BLaER1 treated with 17β-estradiol and CSF1 and Interleukin-3, amounts not matched to agents 10 nM and 100 nM (cell line): Measurements from ENCODE around the gene ARHGAP42.

Experiments used
- H3K27ac ChIP-seq, 11 experiments: shearing (Covaris generic); formaldehyde crosslinking; 2 replicates each; pipeline ENCODE4 v1.8.1; 2022
- H3K27me3 ChIP-seq, 11 experiments: shearing (Covaris generic); formaldehyde crosslinking; 2 replicates each; pipeline ENCODE4 v1.8.1; 2022
- H3K36me3 ChIP-seq, 11 experiments: shearing (Covaris generic); formaldehyde crosslinking; 2 replicates each; pipeline ENCODE4 v1.8.1; 2022
- H3K4me1 ChIP-seq, 10 experiments: shearing (Covaris generic); formaldehyde crosslinking; 2 replicates each; pipeline ENCODE4 v1.8.1; 2022
- H3K4me2 ChIP-seq, 11 experiments: shearing (Covaris generic); formaldehyde crosslinking; 2 replicates each; pipeline ENCODE4 v1.8.1; 2022
- H3K4me3 ChIP-seq, 10 experiments: shearing (Covaris generic); formaldehyde crosslinking; 2 replicates each; pipeline ENCODE4 v1.8.1; 2022
- H3K9ac ChIP-seq, 11 experiments: shearing (Covaris generic); formaldehyde crosslinking; 2 replicates each; pipeline ENCODE4 v1.8.1; 2022
- H3K9me3 ChIP-seq, 11 experiments: shearing (Covaris generic); formaldehyde crosslinking; replicated peaks in 1 of 11; 2 replicates each; pipeline ENCODE4 v1.8.1; 2022
- H4K20me1 ChIP-seq, 11 experiments: shearing (Covaris generic); formaldehyde crosslinking; 2 replicates each; pipeline ENCODE4 v1.8.1; 2022
- Cebpa-rat ChIP-seq, 11 experiments: shearing (Covaris generic); IDR thresholded peaks; 2 replicates each; pipeline ENCODE4 v1.8.1; 2022

Gene ARHGAP42

DNA sequence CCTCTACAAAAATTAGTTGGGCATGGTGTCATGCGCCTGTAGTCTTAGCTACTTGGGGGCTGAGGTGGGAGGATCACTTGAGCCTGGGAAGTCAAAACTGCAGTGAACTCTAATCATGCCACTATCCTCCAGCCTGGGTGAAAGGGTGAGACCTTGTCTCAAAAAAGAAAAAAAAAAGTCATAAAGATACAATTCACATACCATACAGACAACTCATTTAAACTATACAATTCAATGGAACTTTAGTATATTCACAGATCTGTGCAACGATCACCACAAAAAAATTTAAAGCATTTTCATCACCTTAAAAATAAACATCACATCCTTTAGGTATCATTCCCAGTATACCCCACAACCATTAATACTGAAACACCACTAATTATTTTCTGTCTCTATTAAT, 241.3 kb downstream of the ARHGAP42 start:
- Histone ChIP-seq H3K27me3 (no peaks in the 10 kb centered on the region), H3K4me2 (no peak overlapping the region), H3K27ac (no peak overlapping the region), H3K9me3 (no peaks in the 10 kb centered on the region), H4K20me1 (no peaks in the 10 kb centered on the region; a peak in 1 of 22 replicates), H3K4me3 (no peak overlapping the region), H3K4me1 (peaks cover 0 to 14% (median 11%) of the 10 kb centered on the region in 10 experiments; a peak in 15 of 20 replicates), H3K36me3 (no peaks in the 10 kb centered on the region), H3K9ac (no peak overlapping the region)
- no peak for TF ChIP-seq Cebpa-rat (IDR thresholded peaks at IDR 0.05)

DNA sequence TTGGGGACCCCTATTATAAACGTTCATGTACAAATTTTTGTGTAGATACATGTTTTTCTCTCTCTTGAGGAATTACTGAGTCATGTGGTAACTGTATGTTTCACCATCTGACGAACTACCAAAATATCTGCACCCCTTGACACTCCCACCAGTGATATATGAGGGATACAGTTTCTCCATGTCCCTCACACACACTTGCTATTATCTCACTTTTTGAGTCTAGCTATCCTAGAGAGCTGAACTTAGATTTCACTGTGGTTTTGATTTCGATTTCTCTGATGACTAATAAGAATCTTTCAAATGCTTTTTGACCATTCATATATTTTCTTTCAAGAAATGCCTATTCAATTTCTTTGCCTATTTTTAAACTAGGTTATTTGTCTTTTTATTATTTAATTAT, 242.3 kb downstream of the ARHGAP42 start:
- no peak overlapping the region for H3K27ac ChIP-seq
- H3K4me3 ChIP-seq = no peak overlapping the region
- no peak overlapping the region for H3K9ac ChIP-seq
- no peaks in the 10 kb centered on the region for H3K36me3 ChIP-seq
- no peaks in the 10 kb centered on the region; a peak in 1 of 22 replicates for H4K20me1 ChIP-seq
- H3K4me2 ChIP-seq = peak overlapping the region in 1 of 11 experiments; percentile 27; a peak in 1 of 22 replicates
- peaks cover 0 to 14% (median 11%) of the 10 kb centered on the region in 10 experiments; a peak in 15 of 20 replicates for H3K4me1 ChIP-seq
- H3K9me3 ChIP-seq = no peaks in the 10 kb centered on the region
- no peak for TF ChIP-seq Cebpa-rat (IDR thresholded peaks at IDR 0.05)
- no peaks in the 10 kb centered on the region for H3K27me3 ChIP-seq

DNA sequence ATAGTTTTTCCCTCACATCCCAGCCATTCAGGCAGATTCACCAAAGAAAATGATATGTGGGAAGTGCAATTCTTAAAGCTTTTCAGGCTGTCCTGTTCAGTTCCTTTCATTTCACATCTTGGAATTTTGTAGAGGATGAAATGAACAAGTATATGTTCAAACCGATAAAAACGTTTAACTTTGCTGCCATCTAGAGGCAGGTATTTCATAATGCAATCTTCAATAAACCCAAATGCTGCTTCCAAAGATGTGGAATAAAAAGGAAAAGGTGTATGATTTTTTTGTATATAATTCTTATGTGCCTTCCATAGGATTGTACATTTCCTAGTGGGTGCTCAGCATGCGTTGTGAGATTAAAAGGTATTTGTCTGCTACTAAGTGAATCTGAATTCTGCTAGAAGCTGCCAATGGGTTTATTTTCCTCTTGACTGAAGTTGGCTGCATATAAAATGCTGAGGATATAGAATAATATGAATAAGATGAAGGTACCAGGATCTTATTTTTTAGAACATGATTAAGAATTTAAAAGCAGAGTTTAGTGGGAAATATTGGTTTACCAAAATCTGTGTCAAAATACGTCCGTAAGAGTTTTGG, 243.2 kb downstream of the ARHGAP42 start:
- no peak overlapping the region for H3K9ac ChIP-seq
- no peak overlapping the region for H3K4me2 ChIP-seq

DNA sequence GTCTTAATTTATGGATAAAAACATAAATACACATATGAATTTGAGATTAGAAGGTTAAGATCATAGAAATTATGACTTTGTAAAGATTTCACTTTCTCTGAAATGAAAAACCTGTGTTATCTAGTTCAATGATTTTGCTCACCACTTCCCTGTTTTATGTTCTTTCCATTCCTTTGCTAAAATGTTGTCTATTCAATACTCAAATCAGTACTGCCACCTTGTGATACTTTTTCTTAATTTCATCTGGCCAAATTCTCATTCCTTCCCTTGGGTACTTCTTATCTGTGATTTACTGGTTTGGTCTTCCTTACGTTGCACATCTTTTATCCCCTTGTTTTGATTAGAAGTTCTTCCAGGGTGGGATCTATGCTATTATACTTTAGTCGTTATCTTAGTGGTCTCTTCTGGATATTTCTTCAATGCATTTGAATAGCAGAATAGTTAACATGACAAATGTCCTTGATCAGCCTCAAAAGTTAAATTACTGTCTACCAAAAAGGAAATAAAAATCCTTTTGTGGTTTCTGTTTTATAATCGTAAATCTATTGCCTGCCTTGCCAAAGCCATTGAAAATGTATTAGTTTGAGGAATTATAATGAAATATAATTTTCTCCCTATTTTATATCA, 245.5 kb downstream of the ARHGAP42 start:
- Histone ChIP-seq H3K9me3 (no peaks in the 10 kb centered on the region), H3K4me3 (no peak overlapping the region), H3K4me1 (peaks cover 0 to 5% (median 0%) of the 10 kb centered on the region in 10 experiments; a peak in 6 of 20 replicates), H4K20me1 (no peaks in the 10 kb centered on the region; a peak in 1 of 22 replicates), H3K4me2 (no peak overlapping the region), H3K9ac (no peak overlapping the region), H3K27me3 (no peaks in the 10 kb centered on the region), H3K27ac (no peak overlapping the region), H3K36me3 (peaks cover 0 to 15% (median 3%) of the 10 kb centered on the region in 11 experiments; a peak in 6 of 22 replicates)
- TF ChIP-seq Cebpa-rat (IDR thresholded peaks at IDR 0.05) = no peak

More for the DNA sequence above, 243.2 kb downstream of the ARHGAP42 start:
- Histone ChIP-seq H3K4me1 (peaks cover 0 to 14% (median 11%) of the 10 kb centered on the region in 10 experiments; a peak in 15 of 20 replicates), H3K9me3 (no peaks in the 10 kb centered on the region), H4K20me1 (no peaks in the 10 kb centered on the region; a peak in 1 of 22 replicates), H3K27ac (no peak overlapping the region), H3K4me3 (no peak overlapping the region), H3K27me3 (no peaks in the 10 kb centered on the region), H3K36me3 (no peaks in the 10 kb centered on the region)
- no peak for TF ChIP-seq Cebpa-rat (IDR thresholded peaks at IDR 0.05)

DNA sequence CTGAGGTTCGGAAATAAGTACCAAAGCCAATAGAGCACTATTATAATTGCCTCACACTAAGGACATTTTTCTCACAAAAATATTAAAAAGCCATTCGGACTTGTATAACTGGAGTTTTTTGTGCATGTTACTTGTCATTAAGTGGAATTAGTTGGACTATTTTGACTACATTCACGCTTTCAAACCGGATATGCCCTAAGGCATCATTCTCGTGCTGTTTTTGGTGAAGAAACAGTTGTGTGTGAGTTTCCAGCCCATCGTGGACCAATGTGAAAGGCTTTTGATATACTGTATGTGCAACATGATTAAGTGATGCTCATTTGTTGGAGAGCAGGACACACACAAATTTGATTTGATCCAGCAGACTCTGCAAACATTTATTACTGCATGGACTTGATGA, 249.7 kb downstream of the ARHGAP42 start:
- H3K4me3 ChIP-seq = no peak overlapping the region
- no peaks in the 10 kb centered on the region for H3K9me3 ChIP-seq
- no peak for TF ChIP-seq Cebpa-rat (IDR thresholded peaks at IDR 0.05)
- peaks cover 0 to 27% (median 11%) of the 10 kb centered on the region in 11 experiments; a peak in 9 of 22 replicates for H3K36me3 ChIP-seq
- H3K27ac ChIP-seq = no peak overlapping the region
- H3K4me1 ChIP-seq = no peaks in the 10 kb centered on the region
- no peak overlapping the region for H3K9ac ChIP-seq
- H3K27me3 ChIP-seq = no peaks in the 10 kb centered on the region
- H4K20me1 ChIP-seq = no peaks in the 10 kb centered on the region
- H3K4me2 ChIP-seq = no peak overlapping the region

DNA sequence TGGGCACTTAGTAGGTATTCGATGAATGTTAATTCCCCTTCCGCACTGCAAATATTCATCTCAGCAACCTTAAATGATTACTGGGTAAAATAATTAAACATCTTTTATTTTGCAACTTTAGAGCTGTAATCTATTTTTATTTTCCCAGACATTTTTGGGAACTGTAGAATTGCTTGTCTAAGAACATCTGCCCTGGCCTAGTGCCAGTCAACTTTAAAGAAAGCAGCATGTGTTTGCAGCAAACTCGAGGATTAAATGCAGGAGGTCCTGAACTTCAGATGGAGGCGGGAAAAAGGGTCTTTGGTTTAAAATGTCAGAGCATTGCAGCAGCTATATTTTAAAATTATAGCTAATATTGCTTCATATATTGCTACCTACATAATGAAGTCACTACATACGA, 252.5 kb downstream of the ARHGAP42 start:
- TF ChIP-seq Cebpa-rat (IDR thresholded peaks at IDR 0.05) = no peak
- H3K27me3 ChIP-seq = no peaks in the 10 kb centered on the region
- no peaks in the 10 kb centered on the region for H3K4me1 ChIP-seq
- H3K9me3 ChIP-seq = no peaks in the 10 kb centered on the region
- peaks cover 0 to 45% (median 14%) of the 10 kb centered on the region in 11 experiments; a peak in 14 of 22 replicates for H3K36me3 ChIP-seq
- no peak overlapping the region for H3K9ac ChIP-seq
- H3K4me3 ChIP-seq = no peak overlapping the region
- no peak overlapping the region for H3K4me2 ChIP-seq
- no peaks in the 10 kb centered on the region for H4K20me1 ChIP-seq
- H3K27ac ChIP-seq = no peak overlapping the region

DNA sequence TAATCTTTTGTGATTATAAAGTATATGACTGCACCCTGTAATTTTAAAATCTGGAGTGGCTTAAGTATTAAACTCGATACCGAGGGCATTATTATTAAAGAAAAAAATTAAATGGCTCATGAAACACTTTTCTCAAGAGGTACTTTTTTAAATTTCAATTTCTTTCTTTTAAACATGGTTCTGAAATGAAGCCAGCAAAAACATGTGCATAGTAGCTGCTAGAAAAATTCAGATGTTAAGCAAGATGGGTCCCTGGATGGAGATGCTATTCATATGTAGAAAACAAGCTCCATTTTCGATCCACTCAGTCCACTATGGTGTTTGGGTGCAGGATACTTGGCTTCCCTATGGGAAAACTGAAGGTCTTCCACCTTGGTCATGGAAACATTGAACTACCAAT, 253.0 kb downstream of the ARHGAP42 start:
- no peaks in the 10 kb centered on the region for H3K27me3 ChIP-seq
- no peak overlapping the region for H3K9ac ChIP-seq
- no peaks in the 10 kb centered on the region for H4K20me1 ChIP-seq
- TF ChIP-seq Cebpa-rat (IDR thresholded peaks at IDR 0.05) = no peak
- H3K27ac ChIP-seq = no peak overlapping the region
- H3K36me3 ChIP-seq = peaks cover 0 to 48% (median 14%) of the 10 kb centered on the region in 11 experiments; a peak in 14 of 22 replicates
- no peak overlapping the region for H3K4me2 ChIP-seq
- H3K9me3 ChIP-seq = no peaks in the 10 kb centered on the region
- H3K4me1 ChIP-seq = no peaks in the 10 kb centered on the region
- no peak overlapping the region for H3K4me3 ChIP-seq

DNA sequence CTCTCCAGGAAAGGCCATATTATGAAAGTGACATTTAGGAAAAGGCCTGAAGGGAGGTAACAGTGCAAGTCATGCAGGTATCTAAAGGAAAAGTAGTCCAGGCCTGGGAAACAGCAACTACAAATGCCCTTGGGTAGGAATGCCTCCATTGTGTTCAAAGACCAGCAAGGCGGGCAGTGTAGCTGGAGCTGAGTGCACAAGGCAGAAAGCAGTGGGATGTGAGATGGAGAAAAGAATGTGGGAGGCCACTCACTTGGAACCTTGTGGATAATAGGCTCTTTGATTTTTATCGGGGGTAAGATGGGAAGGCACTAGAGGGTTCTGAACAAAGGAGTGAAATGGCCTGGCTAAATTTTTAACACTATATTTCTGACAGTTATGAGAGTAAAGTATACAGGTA, 253.9 kb downstream of the ARHGAP42 start:
- Histone ChIP-seq H3K36me3 (peaks cover 0 to 48% (median 14%) of the 10 kb centered on the region in 11 experiments; a peak in 14 of 22 replicates), H3K4me1 (no peaks in the 10 kb centered on the region), H3K4me3 (no peak overlapping the region), H3K27ac (no peak overlapping the region), H3K27me3 (no peaks in the 10 kb centered on the region), H3K4me2 (no peak overlapping the region), H4K20me1 (no peaks in the 10 kb centered on the region), H3K9me3 (no peaks in the 10 kb centered on the region), H3K9ac (no peak overlapping the region)
- no peak for TF ChIP-seq Cebpa-rat (IDR thresholded peaks at IDR 0.05)

DNA sequence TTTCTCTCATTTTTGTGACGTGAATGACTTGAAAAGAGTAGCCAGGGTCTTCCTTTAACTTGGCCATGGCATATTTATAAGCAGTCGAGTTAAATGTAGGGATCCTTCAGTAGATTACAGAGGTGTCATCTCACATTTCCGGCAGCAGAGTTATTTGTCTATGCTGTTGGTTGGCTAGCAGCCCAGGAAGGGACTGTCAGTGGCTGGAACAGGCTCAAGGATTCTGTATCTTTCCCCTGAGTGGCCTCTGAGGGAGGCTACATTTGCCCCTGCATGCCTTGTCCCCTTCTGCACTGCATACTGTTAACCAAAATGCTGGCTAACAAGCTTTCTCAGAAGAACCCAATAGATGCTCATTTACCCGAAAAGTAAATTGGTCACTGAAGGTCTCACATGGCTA, 254.9 kb downstream of the ARHGAP42 start:
- peaks cover 0 to 39% (median 9%) of the 10 kb centered on the region in 11 experiments; a peak in 12 of 22 replicates for H3K36me3 ChIP-seq
- TF ChIP-seq Cebpa-rat (IDR thresholded peaks at IDR 0.05) = no peak
- H3K4me2 ChIP-seq = no peak overlapping the region
- H4K20me1 ChIP-seq = no peaks in the 10 kb centered on the region
- no peak overlapping the region for H3K4me3 ChIP-seq
- no peaks in the 10 kb centered on the region for H3K4me1 ChIP-seq
- no peak overlapping the region for H3K9ac ChIP-seq
- H3K27me3 ChIP-seq = no peaks in the 10 kb centered on the region
- no peak overlapping the region for H3K27ac ChIP-seq
- no peaks in the 10 kb centered on the region for H3K9me3 ChIP-seq
